SU-DHL-6 (cell line): Measurements from ENCODE around the gene ST7.

Experiments used
- CTCF ChIP-seq: fragments of 200-600 bp; sonication (generic); IDR thresholded peaks from one replicate; pipeline ENCODE4 v1.5.1; 2017; ENCODE audit warnings: antibody characterized with exemption, mild to moderate bottlenecking, low read length, moderate library complexity; ENCODE audit not compliant: insufficient read depth, poor library complexity, severe bottlenecking
- EZH2phosphoT487 ChIP-seq: fragments of 200-600 bp; sonication (generic), shearing (Covaris generic); conservative IDR thresholded peaks from 2 replicates; pipeline ENCODE4 v1.6.1; 2018; ENCODE audit warnings: mild to moderate bottlenecking, antibody characterized with exemption, low read length, moderate library complexity, mixed read lengths

DNA sequence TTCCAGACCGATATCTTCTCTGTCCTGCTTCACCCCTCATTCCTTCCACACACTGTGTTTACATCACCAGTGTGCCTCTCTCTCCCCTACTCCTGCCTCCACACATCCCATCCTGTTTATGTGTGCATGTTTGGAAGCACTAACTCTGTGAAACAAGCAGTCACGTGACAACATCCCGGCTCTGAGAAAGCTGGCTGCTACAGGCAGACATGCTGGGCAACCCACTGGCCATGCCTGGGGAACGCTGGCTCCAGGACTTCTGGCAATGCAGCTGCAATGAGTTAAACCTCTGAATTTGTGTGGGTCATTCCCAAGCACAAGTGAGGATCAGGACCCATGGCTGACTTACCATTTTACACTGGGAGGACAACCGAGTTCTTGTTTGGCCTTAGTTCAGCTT, 295.5 kb downstream of the ST7 start:
- TF ChIP-seq CTCF (no peak), EZH2phosphoT487 (no peak)
